ENCODE measurements around the gene EMC10.

Gene EMC10

GRCh38 chr19:50478901-50479715 lies 2.8 kb downstream of the EMC10 start:
- no peak for DNase-seq (ENCODE audit: low spot score)

GRCh38 chr19:50479761-50480251 lies 3.5 kb downstream of the EMC10 start:
- no peak for DNase-seq (ENCODE audit: low spot score)

GRCh38 chr19:50480281-50481111 lies 4.2 kb downstream of the EMC10 start:
- DNase-seq (ENCODE audit: low spot score): no peak

- DNase-seq (ENCODE audit: low spot score): no peak
Observed at GRCh38 chr19:50481351-50482149, 5.2 kb downstream of the EMC10 start.

GRCh38 chr19:50482271-50482855 lies 6.1 kb downstream of the EMC10 start:
- DNase-seq (ENCODE audit: low spot score): no peak

- DNase-seq (ENCODE audit: low spot score): no peak
Observed at GRCh38 chr19:50482916-50483315, 6.6 kb downstream of the EMC10 start.

GRCh38 chr19:50485284-50485955 lies 9.1 kb downstream of the EMC10 start:
- DNase-seq (ENCODE audit: low spot score): no peak

GRCh38 chr19:50486823-50487515 lies 10.7 kb downstream of the EMC10 start:
- no peak for DNase-seq (ENCODE audit: low spot score)

GRCh38 chr19:50488389-50489194 lies 12.3 kb downstream of the EMC10 start:
- no peak for DNase-seq (ENCODE audit: low spot score)

- no peak for DNase-seq (ENCODE audit: low spot score)
Observed at GRCh38 chr19:50489461-50490011, 13.2 kb downstream of the EMC10 start.

GRCh38 chr19:50490411-50490811 lies 14.1 kb downstream of the EMC10 start:
- no peak for DNase-seq (ENCODE audit: low spot score)

- DNase-seq (ENCODE audit: low spot score): no peak
Observed at GRCh38 chr19:50490991-50491472, 14.7 kb downstream of the EMC10 start.

- DNase-seq (ENCODE audit: low spot score): no peak
Observed at GRCh38 chr19:50492303-50493052, 16.2 kb downstream of the EMC10 start.

- DNase-seq (ENCODE audit: low spot score): no peak
Observed at GRCh38 chr19:50493171-50493570, 16.9 kb downstream of the EMC10 start.

- DNase-seq (ENCODE audit: low spot score): no peak
Observed at GRCh38 chr19:50494186-50495019, 18.1 kb downstream of the EMC10 start.

GRCh38 chr19:50495020-50495531 lies 18.8 kb downstream of the EMC10 start:
- DNase-seq (ENCODE audit: low spot score): no peak

Data from germinal center (tissue), 1 donor.